Measurements from ENCODE around the gene FERMT3.

- TF ChIP-seq, protein P1, sequence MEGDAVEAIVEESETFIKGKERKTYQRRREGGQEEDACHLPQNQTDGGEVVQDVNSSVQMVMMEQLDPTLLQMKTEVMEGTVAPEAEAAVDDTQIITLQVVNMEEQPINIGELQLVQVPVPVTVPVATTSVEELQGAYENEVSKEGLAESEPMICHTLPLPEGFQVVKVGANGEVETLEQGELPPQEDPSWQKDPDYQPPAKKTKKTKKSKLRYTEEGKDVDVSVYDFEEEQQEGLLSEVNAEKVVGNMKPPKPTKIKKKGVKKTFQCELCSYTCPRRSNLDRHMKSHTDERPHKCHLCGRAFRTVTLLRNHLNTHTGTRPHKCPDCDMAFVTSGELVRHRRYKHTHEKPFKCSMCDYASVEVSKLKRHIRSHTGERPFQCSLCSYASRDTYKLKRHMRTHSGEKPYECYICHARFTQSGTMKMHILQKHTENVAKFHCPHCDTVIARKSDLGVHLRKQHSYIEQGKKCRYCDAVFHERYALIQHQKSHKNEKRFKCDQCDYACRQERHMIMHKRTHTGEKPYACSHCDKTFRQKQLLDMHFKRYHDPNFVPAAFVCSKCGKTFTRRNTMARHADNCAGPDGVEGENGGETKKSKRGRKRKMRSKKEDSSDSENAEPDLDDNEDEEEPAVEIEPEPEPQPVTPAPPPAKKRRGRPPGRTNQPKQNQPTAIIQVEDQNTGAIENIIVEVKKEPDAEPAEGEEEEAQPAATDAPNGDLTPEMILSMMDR (IDR thresholded peaks at IDR 0.05), result no peak
- TF ChIP-seq EP300 (IDR thresholded peaks at IDR 0.05), result no peak
Measured at GRCh38 chr11:64253043-64253442, 46.5 kb downstream of the FERMT3 start.

Data from sigmoid colon (tissue), 4 donors.